GM23248 (cell line): Measurements from ENCODE around the gene GM2A. TPM values are rescaled to one million over a fixed set of nuclear protein-coding genes. Genes with fewer than 3 reads are reported as not detected.

Experiments used
- DNase-seq: peaks from one replicate; pipeline ENCODE4 v3.0.0-alpha.2; 2015
- H2AFZ ChIP-seq: fragments of 200-600 bp; sonication (generic); 2 replicates; pipeline ENCODE4 v1.6.1; 2016; ENCODE audit warnings: antibody characterized with exemption
- H3F3A ChIP-seq: fragments of 200-600 bp; sonication (generic); 2 replicates; pipeline ENCODE4 v1.6.1; 2016; ENCODE audit warnings: mild to moderate bottlenecking, antibody characterized with exemption, mixed run types; ENCODE audit not compliant: insufficient read depth
- H3K27ac ChIP-seq: fragments of 200-600 bp; sonication (generic); 2 replicates; pipeline ENCODE4 v1.5.1; 2016; ENCODE audit warnings: mild to moderate bottlenecking
- H3K27me3 ChIP-seq: fragments of 200-600 bp; sonication (generic); replicated peaks from 2 replicates; pipeline ENCODE4 v1.6.1; 2016; ENCODE audit warnings: mild to moderate bottlenecking; ENCODE audit not compliant: insufficient read depth
- H3K36me3 ChIP-seq: fragments of 200-600 bp; sonication (generic); 2 replicates; pipeline ENCODE4 v1.6.1; 2016; ENCODE audit warnings: low read depth, mild to moderate bottlenecking
- H3K4me1 ChIP-seq: fragments of 200-600 bp; sonication (generic); 2 replicates; pipeline ENCODE4 v1.6.1; 2016; ENCODE audit warnings: mild to moderate bottlenecking; ENCODE audit not compliant: insufficient read depth
- H3K4me2 ChIP-seq: fragments of 200-600 bp; sonication (generic); one replicate; pipeline ENCODE4 v1.6.1; 2016; ENCODE audit warnings: mild to moderate bottlenecking; ENCODE audit not compliant: unreplicated experiment
- H3K4me3 ChIP-seq: fragments of 200-600 bp; sonication (generic); 2 replicates; pipeline ENCODE4 v1.5.1; 2016; ENCODE audit warnings: mild to moderate bottlenecking
- H3K79me2 ChIP-seq: fragments of 200-600 bp; sonication (generic); 2 replicates; pipeline ENCODE4 v1.6.1; 2016; ENCODE audit warnings: mild to moderate bottlenecking; ENCODE audit not compliant: insufficient read depth
- H3K9ac ChIP-seq: fragments of 200-600 bp; sonication (generic); 2 replicates; pipeline ENCODE4 v1.6.1; 2016; ENCODE audit warnings: mild to moderate bottlenecking
- H3K9me2 ChIP-seq: fragments of 200-600 bp; sonication (generic); 2 replicates; pipeline ENCODE4 v1.6.1; 2016; ENCODE audit warnings: mixed run types, mild to moderate bottlenecking, moderate library complexity; ENCODE audit not compliant: insufficient read depth
- H3K9me3 ChIP-seq: fragments of 200-600 bp; sonication (generic); one replicate; pipeline ENCODE4 v1.6.1; 2017; ENCODE audit warnings: low read depth
- H4K20me1 ChIP-seq: fragments of 200-600 bp; sonication (generic); 2 replicates; pipeline ENCODE4 v1.6.0; 2016; ENCODE audit not compliant: insufficient read depth
- EZH2 ChIP-seq: fragments of 200-600 bp; sonication (generic); IDR thresholded peaks from 2 replicates; pipeline ENCODE4 v1.6.1; 2018; ENCODE audit warnings: antibody characterized with exemption, mild to moderate bottlenecking; ENCODE audit not compliant: insufficient read depth, poor library complexity, severe bottlenecking
- EZH2phosphoT487 ChIP-seq: fragments of 200-600 bp; sonication (generic); IDR thresholded peaks from 2 replicates; pipeline ENCODE4 v1.6.1; 2018; ENCODE audit warnings: antibody characterized with exemption, moderate library complexity, mild to moderate bottlenecking, low read depth; ENCODE audit not compliant: insufficient read depth
- WGBS, 2 experiments: methylation state at CpG; one replicate each; pipeline ENCODE4 v1.1.6; 2015 to 2017; ENCODE audit warnings: low lambda C conversion rate in 2 of 2, low coverage in 1 of 2; ENCODE audit errors: missing lambda C conversion rate in 2 of 2; 5-methylcytosine and 5-hydroxymethylcytosine counted together
- in situ Hi-C: fragments of 300-500 bp; cut with MboI; formaldehyde crosslinking; loops from 2 replicates; pipeline ENCODE4 v1.15.0; 2020
- polyA plus RNA-seq: library from polyadenylated mRNA; unstranded; fragments of >200 nt; fragmentation: Nextera tagmentation; extraction: Ambion mirVana; gene quantifications from 2 replicates; pipeline ENCODE4 v1.2.1, GENCODE V29; 2016
- total RNA-seq: library from RNA; depleted of rRNA; stranded (reverse); fragments of >200 nt; shearing (Covaris generic); gene quantifications from 2 replicates; pipeline ENCODE4 v1.2.3, GENCODE V29; 2014

Gene GM2A
- total and polyA plus RNA-seq, 2 experiments from 2014 or later, result 11.2 to 23.5 TPM

DNA sequence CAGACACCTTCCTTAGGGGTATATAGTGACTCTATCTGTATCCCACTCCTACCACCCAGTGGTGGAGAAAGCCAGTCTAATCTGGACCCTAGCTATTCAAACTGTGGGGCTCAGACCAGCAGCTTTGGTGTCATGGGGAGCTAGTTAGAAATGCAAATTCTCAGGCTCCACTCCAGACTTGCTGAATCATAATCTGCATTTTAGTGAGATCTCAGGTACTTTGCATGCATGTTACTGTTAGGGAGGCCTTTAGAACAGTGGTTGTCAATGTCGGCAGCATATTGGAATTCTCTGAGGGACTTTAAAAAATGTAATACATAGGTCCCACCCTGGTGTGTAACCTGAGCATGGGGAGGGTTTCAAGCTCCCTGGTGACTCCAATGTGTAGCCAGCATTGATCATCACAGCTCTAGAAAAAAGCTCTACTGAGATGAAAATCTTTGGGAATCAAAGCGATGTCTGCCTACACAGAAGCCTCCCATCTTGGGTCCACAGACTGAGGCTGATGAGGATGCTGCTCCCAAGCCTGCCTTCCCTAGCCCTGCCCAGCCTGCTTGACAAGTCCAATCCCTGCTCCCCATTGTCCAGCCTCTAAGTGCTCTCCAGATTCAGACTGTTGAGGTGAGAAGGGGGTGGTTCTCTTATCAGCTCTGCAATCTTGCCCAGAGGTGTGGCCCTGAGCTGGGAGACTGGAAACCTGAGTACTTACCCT, 11.9 kb upstream of the GM2A start:
- DNase-seq, result no peak
- H3K9me3 ChIP-seq, result no peaks in the 10 kb centered on the region
- H3K36me3 ChIP-seq, result no peaks in the 10 kb centered on the region
- no peaks in the 10 kb centered on the region for H4K20me1 ChIP-seq
- no peaks in the 10 kb centered on the region for H3K27me3 ChIP-seq
- H3K4me3 ChIP-seq, result no peak overlapping the region
- in situ Hi-C loops, result no loop called here
- no peak overlapping the region for H3K27ac ChIP-seq
- H3K4me1 ChIP-seq, result no peaks in the 10 kb centered on the region
- no peak overlapping the region for H2AFZ ChIP-seq
- H3K9me2 ChIP-seq, result no peaks in the 10 kb centered on the region
- TF ChIP-seq EZH2phosphoT487, result no peak
- no peak for TF ChIP-seq EZH2
- 60 to 65% methylated on average over 2 of the region's 2 CpGs for WGBS, 2 experiments
- H3F3A ChIP-seq, result no peaks in the 10 kb centered on the region
- H3K79me2 ChIP-seq, result no peaks in the 10 kb centered on the region
- H3K4me2 ChIP-seq, result no peak overlapping the region
- no peak overlapping the region for H3K9ac ChIP-seq

DNA sequence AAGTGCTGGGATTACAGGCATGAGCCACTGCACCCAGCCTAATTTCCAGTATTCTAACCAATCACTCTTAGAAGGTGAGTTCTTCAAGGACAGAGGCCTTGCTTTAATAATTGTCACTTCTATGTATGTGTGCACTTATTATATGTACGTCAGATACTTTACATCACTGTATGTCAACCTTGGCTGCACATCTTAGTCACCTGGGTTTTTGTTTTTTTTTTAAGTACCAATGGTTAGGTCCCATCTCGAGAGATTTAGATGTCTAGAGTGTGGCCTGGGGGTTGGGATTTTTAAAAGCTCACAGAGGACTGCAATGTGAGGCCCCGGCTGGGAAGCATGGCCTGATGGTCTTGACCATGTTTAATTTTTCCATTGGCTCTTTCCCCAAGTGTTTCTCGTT, 9.9 kb upstream of the GM2A start:
- Histone ChIP-seq H3K4me2 (no peak overlapping the region), H3K9me2 (no peaks in the 10 kb centered on the region), H3K36me3 (no peaks in the 10 kb centered on the region), H4K20me1 (no peaks in the 10 kb centered on the region), H3K27me3 (0 out of 2 replicates have a peak, but pooled peaks cover 6% of the 10 kb centered on the region), H3K4me3 (no peak overlapping the region), H3K9me3 (no peaks in the 10 kb centered on the region), H3K9ac (no peak overlapping the region), H2AFZ (no peak overlapping the region), H3K79me2 (no peaks in the 10 kb centered on the region), H3K27ac (no peak overlapping the region), H3F3A (no peaks in the 10 kb centered on the region), H3K4me1 (no peaks in the 10 kb centered on the region)
- TF ChIP-seq EZH2 (no peak), EZH2phosphoT487 (no peak)
- WGBS, 2 experiments, result 74 to 85% methylated on average over 4 of the region's 4 CpGs
- DNase-seq, result no peak
- in situ Hi-C loops, result no loop called here

DNA sequence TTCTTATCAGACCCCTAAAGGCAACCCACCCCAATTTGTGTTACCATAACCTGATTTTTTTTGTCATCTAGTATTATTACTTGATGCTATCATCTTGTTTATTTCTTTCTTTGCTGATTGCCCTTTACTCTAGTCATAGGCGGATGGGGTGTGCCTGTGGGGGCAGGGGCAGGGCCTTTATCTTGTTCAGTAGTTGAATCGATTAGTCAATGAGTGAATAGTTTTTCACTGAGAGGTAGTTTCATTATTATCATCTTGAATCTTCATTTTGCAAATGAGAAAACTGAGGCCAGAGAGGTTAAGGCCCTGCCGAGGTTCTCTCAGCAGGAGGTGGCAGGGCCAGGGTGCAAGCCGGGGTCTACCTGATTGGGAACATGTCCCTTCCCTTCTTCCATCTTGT, 9.4 kb upstream of the GM2A start:
- WGBS, 2 experiments, result 80 to 91% methylated on average over 4 of the region's 4 CpGs
- Histone ChIP-seq H3K4me1 (no peaks in the 10 kb centered on the region), H4K20me1 (no peaks in the 10 kb centered on the region), H3F3A (no peaks in the 10 kb centered on the region), H3K36me3 (no peaks in the 10 kb centered on the region), H3K27ac (no peak overlapping the region), H3K9me3 (no peaks in the 10 kb centered on the region), H3K9me2 (no peaks in the 10 kb centered on the region), H3K4me3 (no peak overlapping the region), H3K4me2 (no peak overlapping the region), H3K9ac (no peak overlapping the region), H3K27me3 (0 out of 2 replicates have a peak, but pooled peaks cover 6% of the 10 kb centered on the region), H3K79me2 (no peaks in the 10 kb centered on the region), H2AFZ (no peak overlapping the region)
- in situ Hi-C loops, result no loop called here
- no peak for DNase-seq
- no peak for TF ChIP-seq EZH2phosphoT487
- TF ChIP-seq EZH2, result no peak

DNA sequence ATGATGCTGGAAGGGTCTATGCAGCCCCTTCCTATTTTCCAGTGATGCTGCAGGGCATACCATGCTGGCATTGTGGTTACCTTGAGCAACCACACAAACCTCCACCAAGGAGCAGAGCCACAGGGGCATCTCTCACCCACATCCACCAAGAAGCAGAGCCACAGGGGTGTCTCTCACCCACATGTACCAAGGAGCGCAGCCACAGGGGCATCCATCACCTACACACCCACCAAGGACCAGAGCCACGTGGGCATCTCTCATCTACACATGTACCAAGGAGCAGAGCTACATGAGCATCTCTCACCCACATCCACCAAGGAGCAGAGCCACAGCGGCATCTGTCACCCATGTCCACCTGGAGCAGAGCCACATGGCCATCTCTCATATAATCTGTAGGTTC, 8.8 kb upstream of the GM2A start:
- no peak overlapping the region for H3K27ac ChIP-seq
- in situ Hi-C loops, result no loop called here
- H3K9me2 ChIP-seq, result no peaks in the 10 kb centered on the region
- H3K79me2 ChIP-seq, result no peaks in the 10 kb centered on the region
- no peaks in the 10 kb centered on the region for H3K4me1 ChIP-seq
- no peak overlapping the region for H3K9ac ChIP-seq
- H3F3A ChIP-seq, result no peaks in the 10 kb centered on the region
- H3K27me3 ChIP-seq, result 0 out of 2 replicates have a peak, but pooled peaks cover 6% of the 10 kb centered on the region
- no peak overlapping the region for H3K4me2 ChIP-seq
- TF ChIP-seq EZH2 (no peak), EZH2phosphoT487 (no peak)
- no peak for DNase-seq
- H4K20me1 ChIP-seq, result no peaks in the 10 kb centered on the region
- WGBS, 2 experiments, result 65 to 70% methylated on average over 3 of the region's 3 CpGs
- no peaks in the 10 kb centered on the region for H3K36me3 ChIP-seq
- H3K9me3 ChIP-seq, result no peaks in the 10 kb centered on the region
- H2AFZ ChIP-seq, result no peak overlapping the region
- no peak overlapping the region for H3K4me3 ChIP-seq
